ENCODE data around the gene LIPI. TPM values are rescaled to one million over a fixed set of nuclear protein-coding genes. Genes with fewer than 3 reads are reported as not detected.
"Not testable (repeated sequence)": the region's sequence is repeated elsewhere in the genome, so short reads cannot be mapped to it uniquely, and the experiment has no call there.

LIPI gene
- total RNA-seq, 1 donor from 2014 or later: not detected

DNA sequence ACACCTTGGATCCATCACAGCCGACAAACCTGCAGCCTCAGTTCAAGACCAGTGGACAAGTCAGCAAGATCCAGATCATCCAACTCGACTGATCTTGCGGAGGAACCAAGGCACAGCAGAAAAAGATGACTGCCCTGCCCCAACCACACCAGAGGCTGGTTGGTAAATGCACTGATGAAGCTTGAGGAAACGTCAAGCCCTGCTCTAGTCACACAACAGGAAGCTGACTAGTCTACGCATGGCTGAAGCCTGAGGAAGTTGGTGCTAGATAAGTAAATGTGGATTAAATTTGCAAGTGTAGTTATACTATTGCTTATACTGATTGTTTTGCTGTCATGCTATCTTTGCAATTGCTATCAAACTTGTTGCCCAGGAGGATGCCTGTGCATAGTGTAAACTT lies 89.0 kb downstream of the LIPI start:
- no peak for DNase-seq (ENCODE audit: missing footprints)
- intact Hi-C loops (cut with DNase I): no loop called here

DNA sequence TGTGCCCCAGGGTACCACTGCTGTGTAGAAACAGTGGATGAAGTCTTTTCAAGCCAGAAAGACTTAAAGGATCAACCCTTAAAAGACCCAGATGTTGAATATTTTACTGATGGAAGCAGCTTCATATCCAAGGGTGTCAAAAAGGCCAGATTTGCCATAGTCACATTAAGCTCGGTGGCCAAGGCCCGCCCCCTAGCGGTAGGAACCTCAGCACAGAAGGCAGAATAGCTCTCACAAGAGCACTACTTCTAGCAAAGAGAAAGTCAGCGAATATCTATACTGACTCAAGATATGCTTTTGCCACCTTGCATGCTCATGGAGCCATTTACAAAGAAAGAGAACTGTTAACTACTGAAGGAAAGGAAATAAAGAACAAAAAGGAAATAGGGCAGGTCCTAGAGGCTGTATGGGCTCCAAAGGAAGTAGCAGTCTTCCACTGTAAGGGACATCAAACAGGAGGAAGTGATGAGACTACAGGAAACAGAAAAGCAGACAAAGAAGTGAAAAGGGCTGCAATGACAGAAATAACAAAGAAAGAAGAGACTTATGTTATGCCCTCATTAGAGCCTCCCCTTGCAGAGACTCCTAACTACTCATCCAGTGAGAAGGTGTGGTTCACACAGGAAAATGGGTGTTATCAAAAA lies 90.5 kb downstream of the LIPI start:
- ATAC-seq (no peak), DNase-seq (ENCODE audit: missing footprints) (no peak)
- intact Hi-C loops (cut with DNase I): no loop called here

More for the DNA sequence above, 89.0 kb downstream of the LIPI start:
- ATAC-seq: no peak

DNA sequence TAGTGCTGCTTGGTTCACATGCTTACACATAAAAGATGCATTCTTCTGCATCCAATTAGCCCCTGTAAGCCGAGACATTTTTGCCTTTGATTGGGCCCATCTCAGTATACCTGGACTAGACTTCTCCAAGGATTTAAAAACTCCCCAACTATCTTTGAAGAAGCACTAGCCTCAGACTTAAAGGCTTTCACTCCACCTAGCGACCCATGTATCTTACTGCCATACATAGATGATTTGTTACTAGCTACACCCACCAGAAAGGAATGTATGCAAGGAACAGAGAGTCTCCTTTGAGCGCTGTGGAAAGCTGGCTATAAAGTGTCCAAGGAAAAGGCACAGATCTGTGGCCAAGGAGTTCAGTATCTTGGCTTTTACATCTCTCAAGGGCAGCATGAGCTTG lies 91.7 kb downstream of the LIPI start:
- ATAC-seq: no peak
- intact Hi-C loops (cut with DNase I): no loop called here
- no peak for DNase-seq (ENCODE audit: missing footprints)

DNA sequence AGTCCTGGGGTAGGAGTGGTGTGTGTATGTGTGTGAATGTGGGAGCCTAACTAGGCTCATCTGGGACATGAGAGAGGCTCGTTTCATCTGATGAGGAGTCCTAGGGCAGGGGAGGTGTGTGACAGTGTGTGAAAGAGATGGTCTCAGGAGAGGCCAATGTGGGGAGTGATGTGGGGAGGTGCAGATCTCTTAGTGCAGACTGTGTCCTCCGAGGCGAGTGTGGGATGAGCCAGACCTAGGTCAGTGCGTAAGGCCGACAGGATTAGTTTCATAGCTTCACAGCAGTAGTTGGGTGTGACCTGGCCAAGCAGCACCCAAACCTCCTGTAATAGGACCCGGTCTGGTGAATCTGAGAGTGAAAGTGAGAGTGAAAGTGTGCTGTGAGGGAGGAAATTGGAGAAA lies 94.7 kb downstream of the LIPI start:
- DNase-seq (ENCODE audit: missing footprints) (no peak), ATAC-seq (no peak)
- intact Hi-C loops (cut with DNase I): no loop called here

DNA sequence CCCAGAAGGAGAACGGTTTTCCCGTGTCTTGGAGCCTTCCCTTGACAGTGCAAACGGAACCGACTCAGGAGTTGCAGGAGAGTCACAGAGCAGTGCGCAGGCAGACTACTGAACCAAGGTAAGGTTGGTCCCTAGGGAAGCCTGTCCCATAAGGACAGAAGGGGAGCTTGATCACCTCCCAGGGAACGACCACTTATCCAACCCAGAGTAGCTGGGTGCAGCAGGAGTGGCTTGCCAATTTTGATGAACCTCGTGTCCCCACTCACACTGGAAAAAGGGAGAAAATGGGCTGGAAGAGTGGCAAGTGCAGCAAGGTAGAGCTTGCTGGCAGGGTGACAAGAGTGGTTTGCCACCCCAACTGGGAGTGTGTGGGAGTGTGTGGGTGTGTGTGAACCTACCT lies 95.1 kb downstream of the LIPI start:
- ATAC-seq: no peak
- no peak for DNase-seq (ENCODE audit: missing footprints)
- intact Hi-C loops (cut with DNase I): no loop called here

DNA sequence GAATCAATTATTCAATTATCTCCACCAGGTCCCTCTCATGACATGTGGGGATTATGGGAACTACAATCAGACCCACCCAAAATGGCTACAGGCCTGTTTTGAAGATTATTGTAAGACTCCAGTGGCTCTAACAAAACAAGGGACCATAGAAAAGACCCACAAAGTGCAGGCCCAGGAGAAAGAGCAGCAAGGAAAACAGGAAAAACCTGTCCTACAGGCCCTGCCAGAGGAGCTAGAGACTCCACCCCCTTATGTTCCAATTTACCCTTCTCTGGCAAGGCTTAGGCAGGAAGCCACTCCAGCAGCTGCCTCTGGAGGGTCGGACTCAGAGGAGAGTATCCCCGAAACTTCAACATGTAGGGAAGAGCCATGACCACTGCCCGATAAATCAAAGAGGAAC lies 96.5 kb downstream of the LIPI start:
- intact Hi-C loops (cut with DNase I): no loop called here
- ATAC-seq (no peak), DNase-seq (ENCODE audit: missing footprints) (no peak)

DNA sequence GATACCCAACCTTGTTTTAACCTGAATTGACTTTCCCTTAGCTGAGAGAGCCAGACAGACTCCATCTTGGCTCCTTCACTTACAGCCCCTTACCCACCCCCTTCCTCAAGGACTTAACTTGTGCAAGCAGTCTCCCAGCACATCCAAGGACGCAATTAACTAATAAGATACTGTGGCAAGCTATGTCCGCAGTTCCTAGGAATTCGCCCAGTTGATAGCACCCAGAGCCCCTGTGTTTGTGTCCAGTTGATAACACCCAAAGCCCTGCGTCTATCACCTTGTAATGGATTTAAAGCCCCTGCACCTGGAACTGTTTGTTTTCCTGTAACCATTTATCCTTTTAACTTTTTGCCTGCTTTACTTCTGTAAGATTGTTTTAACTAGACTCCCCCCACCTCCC lies 106.2 kb downstream of the LIPI start:
- ATAC-seq; DNase-seq (ENCODE audit: missing footprints); intact Hi-C loops (cut with DNase I): not testable (repeated sequence)

DNA sequence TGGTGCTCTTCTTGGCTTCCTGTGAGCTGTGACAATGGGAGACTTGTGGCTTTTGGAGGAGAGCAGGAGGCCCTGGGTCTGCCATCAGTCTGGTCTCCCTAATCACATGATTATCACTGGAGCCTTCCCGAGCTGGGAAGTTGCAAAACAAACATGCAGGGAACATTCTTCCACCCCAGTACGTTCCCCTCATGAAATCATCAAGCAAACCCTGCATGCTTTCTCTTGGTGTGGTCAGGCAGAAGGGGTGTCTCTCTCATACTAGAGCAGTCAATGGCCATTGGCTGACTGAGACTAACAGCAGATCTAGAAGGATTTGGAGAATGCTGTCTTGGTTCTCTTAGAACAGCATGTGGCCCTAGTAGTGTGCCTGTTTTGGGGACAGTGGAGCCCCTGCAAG lies 111.2 kb downstream of the LIPI start:
- DNase-seq (ENCODE audit: missing footprints): no peak
- no peak for ATAC-seq
- intact Hi-C loops (cut with DNase I): no loop called here

DNA sequence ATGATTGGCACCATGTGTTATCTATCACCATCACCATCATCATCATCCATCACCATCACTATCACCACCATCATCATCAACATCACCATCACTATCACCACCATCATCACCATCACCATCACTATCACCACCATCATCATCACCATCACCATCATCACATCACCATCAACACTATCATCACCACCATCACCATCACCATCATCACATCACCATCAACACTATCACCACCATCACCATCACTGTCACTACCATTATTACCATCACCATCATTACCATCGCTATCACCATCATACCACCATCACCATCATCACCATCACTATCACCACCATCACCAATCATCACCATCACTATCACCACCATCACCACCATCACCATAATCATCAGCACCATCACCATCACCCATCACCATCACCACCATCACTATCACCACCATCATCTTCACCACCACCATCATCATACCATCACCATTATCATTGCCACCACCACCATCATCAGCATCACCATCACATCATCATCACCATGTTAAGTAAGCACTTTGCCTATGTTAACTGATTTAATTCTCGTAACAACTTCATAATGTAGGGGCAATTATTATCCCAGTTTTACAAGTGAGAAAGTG lies 112.8 kb downstream of the LIPI start:
- intact Hi-C loops (cut with DNase I): no loop called here
- ATAC-seq: no peak
- DNase-seq (ENCODE audit: missing footprints): no peak

DNA sequence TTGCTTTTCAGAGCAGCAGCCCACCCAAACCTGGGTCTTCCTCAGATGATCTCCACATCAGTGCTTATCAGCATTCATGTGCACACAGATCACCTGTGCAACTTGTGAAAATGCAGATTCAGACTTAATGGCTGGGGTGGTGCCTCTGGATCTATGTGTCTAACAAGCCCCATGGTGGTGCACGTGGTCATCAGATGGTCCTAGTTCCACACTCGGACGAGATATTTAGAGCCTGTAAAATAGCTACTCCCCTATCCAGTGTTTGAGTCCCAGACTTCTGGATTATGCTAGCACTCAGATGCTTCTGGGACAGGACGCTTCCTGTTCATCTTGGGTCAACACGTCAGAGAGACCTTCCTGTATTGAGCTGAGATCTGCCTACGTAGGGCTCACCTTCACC lies 114.2 kb downstream of the LIPI start:
- ATAC-seq (no peak), DNase-seq (ENCODE audit: missing footprints) (no peak)
- intact Hi-C loops (cut with DNase I): no loop called here

DNA sequence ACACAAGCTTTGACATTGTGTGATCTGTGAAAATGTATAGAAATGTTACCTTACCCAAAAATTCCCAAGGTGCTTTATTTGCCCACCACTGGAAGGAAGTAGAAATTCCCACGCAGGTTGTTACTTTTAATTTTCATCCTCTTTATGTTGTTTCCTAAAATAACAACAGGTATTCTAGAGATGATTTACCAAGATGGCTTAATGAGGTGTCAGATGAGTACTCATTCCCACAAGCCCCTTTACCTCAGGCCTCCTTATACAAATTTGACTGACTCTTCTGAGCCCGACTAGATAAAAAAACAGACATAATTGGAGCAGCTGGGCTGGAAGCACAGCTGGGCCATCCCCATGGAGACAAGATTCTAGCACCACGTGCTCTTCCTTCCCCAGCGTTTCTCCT lies 114.6 kb downstream of the LIPI start:
- ATAC-seq (no peak), DNase-seq (ENCODE audit: missing footprints) (no peak)
- intact Hi-C loops (cut with DNase I): no loop called here

DNA sequence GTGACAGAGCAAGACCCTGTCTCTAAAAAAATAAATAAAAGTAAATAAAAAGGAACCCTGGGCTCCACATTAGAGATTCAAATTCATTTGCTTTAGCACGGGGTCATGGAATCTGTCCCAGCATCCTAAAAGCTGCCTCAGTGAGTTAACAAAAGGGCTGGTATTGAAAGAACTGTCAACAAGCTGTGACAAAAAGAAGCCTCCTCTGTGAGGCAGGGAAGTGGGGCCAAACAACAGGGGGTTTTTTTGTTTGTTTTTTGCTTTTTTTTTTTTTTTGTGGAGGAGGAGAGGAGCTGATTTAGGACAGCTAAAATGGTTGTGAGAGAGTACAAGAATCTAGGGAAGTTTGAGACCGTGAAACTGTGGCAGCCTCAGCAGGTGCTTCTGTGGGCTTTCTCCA lies 115.7 kb downstream of the LIPI start:
- ATAC-seq: no peak
- DNase-seq (ENCODE audit: missing footprints): no peak
- intact Hi-C loops (cut with DNase I): no loop called here

DNA sequence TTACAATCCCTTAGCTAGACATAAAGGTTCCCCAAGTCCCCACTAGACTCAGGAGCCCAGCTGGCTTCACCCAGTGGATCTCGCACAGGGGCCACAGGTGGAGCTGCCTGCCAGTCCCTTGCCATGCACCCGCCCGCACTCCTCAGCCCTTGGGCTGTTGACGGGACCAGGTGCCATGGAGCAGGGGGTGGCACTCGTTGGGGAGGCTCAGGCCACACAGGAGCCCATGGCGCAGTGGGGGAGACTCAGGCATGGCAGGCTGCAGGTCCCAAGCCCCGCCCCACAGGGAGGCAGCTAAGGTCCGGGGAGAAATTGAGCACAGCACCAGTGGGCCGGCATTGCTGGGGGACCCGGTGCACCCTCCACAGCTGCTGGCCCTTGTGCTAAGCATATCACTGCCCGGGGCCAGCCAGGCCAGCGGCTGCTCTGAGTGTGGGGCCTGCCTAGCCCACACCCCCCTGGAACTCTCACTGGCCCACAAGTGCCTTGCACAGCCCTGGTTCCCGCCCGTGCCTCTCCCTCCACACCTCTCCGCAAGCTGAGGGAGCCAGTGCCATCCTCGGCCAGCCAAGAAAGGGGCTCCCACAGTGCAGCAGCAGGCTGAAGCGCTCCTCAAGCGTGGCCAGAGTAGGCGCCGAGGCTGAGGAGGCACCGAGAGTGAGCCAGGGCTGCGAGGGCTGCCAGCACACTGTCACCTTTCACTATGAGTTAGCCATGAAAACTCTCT lies 117.8 kb downstream of the LIPI start:
- DNase-seq (ENCODE audit: missing footprints) (no peak), ATAC-seq (no peak)
- intact Hi-C loops (cut with DNase I): no loop called here

DNA sequence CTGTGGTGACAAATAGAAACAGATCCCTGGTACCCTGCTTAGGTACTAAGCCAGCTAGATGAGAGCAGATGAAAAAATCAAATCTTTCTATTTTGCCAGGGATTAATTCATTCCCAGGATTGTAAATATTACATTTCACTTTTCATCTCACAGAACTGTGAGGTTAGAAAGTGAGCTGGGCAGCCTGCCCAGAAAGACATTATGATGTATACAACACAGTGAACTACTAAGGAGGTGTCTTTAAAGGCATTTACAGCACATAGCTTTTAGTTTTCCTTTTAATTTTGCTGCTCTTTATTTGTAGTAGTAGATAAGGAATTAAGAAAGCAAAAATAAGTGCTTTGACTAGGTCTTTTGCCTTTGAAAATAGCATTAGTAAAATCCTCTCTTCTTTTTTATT lies 120.6 kb downstream of the LIPI start:
- ATAC-seq; intact Hi-C loops (cut with DNase I); DNase-seq (ENCODE audit: missing footprints): not testable (repeated sequence)

DNA sequence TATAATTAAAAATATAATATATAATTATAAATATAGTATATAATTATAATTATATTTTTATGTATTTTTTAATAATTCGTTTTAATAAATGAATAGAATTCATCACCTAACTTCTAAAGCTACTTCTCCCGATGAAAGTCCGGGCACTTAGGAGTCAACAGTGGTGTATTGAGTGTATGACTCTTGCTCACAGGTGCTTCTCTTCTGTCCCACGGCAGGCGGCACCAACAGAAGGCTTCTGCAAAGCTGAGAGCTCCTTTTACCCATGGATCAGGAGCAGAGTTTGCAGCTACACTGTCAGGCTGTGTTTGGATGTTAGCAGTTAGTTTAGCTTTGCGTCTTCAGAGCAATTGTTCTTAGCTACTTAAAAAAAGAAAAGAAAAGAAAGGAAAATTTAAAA lies 122.4 kb downstream of the LIPI start:
- DNase-seq (ENCODE audit: missing footprints) (no peak), ATAC-seq (no peak)
- intact Hi-C loops (cut with DNase I): no loop called here

DNA sequence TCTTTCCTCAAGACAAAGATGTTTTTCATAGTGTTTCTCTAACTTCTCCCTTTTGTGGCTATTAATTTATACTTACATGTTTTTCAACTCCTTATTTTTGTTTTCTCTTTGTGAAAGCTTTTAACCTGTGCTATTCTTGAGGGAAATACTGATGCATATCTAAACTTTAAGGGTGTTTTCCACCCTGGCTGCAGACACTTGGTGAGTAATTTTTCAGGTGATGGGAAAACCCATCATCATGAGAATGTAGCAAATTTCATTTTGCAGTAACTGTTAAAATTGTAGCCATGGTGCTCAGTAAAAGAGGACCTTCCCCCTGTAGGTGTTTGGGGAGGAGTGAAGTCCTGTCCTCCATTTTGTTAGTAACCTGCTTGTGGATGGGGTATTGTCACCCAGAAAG lies 124.2 kb downstream of the LIPI start:
- ATAC-seq: no peak
- DNase-seq (ENCODE audit: missing footprints): no peak
- intact Hi-C loops (cut with DNase I): no loop called here

DNA sequence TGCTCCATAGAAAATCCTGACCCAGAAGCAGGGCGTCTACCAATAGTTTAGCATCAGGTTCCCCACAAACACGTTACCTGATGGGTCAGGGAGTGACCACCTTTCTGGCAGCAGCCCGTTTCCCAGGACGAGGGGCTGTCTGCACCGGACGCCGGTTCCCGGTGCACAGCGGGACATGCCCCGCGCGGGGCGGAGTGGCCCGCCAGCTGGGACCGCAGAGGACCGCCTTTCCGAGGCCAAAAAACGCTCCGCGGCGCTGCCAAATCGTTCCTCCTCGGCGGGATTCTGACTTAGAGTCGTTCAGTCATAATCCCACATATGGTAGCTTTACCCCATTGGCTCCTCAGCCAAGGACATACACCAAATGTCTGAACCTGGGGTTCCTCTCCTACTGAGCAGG lies 126.1 kb downstream of the LIPI start:
- intact Hi-C loops (cut with DNase I): no loop called here
- no peak for DNase-seq (ENCODE audit: missing footprints)
- no peak for ATAC-seq

DNA sequence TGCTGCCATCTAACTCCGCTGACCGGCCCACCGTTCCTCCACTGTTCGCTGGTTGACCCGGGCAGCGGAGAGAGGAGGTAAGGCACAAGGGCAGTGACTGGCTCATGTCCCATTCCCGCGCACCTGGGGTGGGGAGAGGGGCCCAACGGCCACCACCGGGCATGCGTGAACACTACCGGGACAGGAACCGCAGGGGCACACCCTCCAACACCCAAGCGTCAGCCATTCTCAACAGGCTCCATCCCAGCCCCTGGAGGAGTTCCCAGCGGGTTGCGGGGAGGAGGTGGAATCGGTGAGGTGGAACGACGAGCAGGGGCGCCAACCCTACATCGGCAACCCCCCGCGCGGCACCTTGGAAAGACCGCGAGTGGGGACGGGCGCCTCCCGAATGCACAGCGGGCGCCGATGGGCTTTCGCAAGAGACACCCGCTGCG lies 126.7 kb downstream of the LIPI start:
- ATAC-seq (no peak), DNase-seq (ENCODE audit: missing footprints) (no peak)
- intact Hi-C loops (cut with DNase I): no loop called here

DNA sequence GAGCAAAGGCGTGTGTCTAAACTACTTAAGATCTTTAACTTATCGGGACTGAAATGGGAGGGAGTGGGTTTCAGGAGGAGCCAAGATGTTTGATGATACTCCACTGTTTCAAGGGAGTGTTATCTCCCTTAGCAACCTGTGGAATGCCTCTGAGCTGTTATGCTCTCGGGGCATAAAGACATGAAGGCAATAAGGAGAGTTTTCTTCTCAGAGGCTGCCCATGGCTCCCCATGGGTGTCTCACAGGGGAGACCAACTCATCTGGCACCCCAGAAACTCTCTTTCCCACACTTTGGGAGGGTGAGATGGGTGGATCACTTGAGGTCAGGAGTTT lies 130.0 kb downstream of the LIPI start:
- intact Hi-C loops (cut with DNase I): no loop called here
- no peak for DNase-seq (ENCODE audit: missing footprints)
- no peak for ATAC-seq

DNA sequence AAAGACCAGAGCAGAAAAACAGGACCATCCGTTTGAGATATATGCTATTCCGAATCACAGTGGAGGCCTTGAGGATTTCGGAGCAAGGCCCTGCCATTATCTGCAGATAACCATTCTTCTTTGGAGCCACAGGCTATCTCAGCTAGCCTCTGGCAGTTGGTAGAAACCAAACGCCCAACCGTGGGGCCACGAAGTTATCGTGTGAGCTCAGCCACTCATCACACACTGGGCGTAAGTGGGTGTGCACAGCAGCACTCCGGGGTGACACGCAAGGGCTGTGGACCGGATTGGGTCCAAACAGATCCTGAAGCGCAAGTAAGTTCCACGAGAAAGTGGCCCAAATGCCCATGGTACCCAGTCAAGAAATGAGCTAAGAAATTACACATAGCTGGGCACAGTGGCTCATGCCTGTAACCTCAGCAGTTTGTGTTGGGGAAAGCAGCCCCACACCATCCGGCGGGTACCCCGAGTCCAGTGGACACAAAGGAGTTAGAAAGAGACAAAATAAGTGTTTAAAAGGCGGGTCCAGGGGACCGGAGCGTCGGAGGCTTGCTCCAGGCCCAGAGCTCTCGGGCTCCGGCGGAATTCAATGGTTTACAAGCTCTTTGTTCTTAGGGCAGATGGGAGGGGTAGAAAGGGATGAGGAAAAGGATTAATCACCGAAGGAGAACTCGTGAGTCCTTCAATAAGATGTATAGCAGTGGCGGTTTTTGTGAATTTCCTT lies 130.6 kb downstream of the LIPI start:
- ATAC-seq: no peak
- DNase-seq (ENCODE audit: missing footprints): no peak
- intact Hi-C loops (cut with DNase I): no loop called here
